PC-3 (cell line): ENCODE data around the gene CFP. TPM values are rescaled to one million over a fixed set of nuclear protein-coding genes. Genes with fewer than 3 reads are reported as not detected.

ENCODE experiments used
- ATAC-seq: fragments of 200-7000 bp; cut with Tn5 transposase; 2 replicates; pipeline ENCODE4 v1.9.1; 2020; ENCODE audit warnings: mild to moderate bottlenecking, moderate library complexity
- BruUV-seq: library from RNA; stranded (reverse); fragments of 400-500 nt; replicated peaks from 2 replicates; lab custom pipeline; 2021; lab: Mats Ljungman, UMichigan
- CTCF ChIA-PET: fragments of 300-600 bp; sonication (Branson Sonifier 250); formaldehyde crosslinking; loops from one replicate; lab custom pipeline; 2022; ENCODE audit warnings: antibody characterized with exemption; lab: Charles Lee
- POLR2A ChIA-PET: fragments of 300-600 bp; sonication (Branson Sonifier 250); formaldehyde crosslinking; loops from one replicate; lab custom pipeline; 2022; ENCODE audit warnings: antibody characterized with exemption; ENCODE audit not compliant: unreplicated experiment; lab: Charles Lee
- DNase-seq: peaks from one replicate; pipeline ENCODE4 v3.0.0-alpha.2; 2015
- H2AFZ ChIP-seq: fragments of 300-600 bp; sonication (generic); 2 replicates; pipeline ENCODE4 v1.6.0; 2016; ENCODE audit warnings: antibody characterized with exemption, low read length
- H3F3A ChIP-seq: fragments of 300-600 bp; sonication (generic); one replicate; pipeline ENCODE4 v1.6.0; 2017; ENCODE audit warnings: antibody characterized with exemption, low read length, control low read depth, mild to moderate bottlenecking; ENCODE audit not compliant: unreplicated experiment
- H3K27ac ChIP-seq: fragments of 300-600 bp; sonication (generic); 2 replicates; pipeline ENCODE4 v1.5.1; 2016; ENCODE audit warnings: mild to moderate bottlenecking, low read length
- H3K27me3 ChIP-seq: fragments of 300-600 bp; sonication (generic); 2 replicates; pipeline ENCODE4 v1.6.1; 2016; ENCODE audit warnings: low read length, mixed read lengths
- H3K36me3 ChIP-seq: fragments of 300-600 bp; sonication (generic); 2 replicates; pipeline ENCODE4 v1.6.1; 2016; ENCODE audit warnings: low read depth, mixed run types, low read length, mixed read lengths
- H3K4me1 ChIP-seq: fragments of 300-600 bp; sonication (generic); 2 replicates; pipeline ENCODE4 v1.5.1; 2016; ENCODE audit warnings: low read length; ENCODE audit not compliant: insufficient read depth
- H3K4me2 ChIP-seq: fragments of 300-600 bp; sonication (generic); 2 replicates; pipeline ENCODE4 v1.6.0; 2016; ENCODE audit warnings: low read length
- H3K4me3 ChIP-seq: fragments of 300-600 bp; sonication (generic); 2 replicates; pipeline ENCODE4 v1.5.1; 2016; ENCODE audit warnings: mild to moderate bottlenecking, low read length, mixed read lengths
- H3K79me2 ChIP-seq: fragments of 300-600 bp; sonication (generic); 2 replicates; pipeline ENCODE4 v1.6.1; 2017; ENCODE audit warnings: low read length, mixed read lengths
- H3K9ac ChIP-seq: fragments of 300-600 bp; sonication (generic); 2 replicates; pipeline ENCODE4 v1.6.0; 2016; ENCODE audit warnings: mild to moderate bottlenecking, low read length
- H3K9me2 ChIP-seq: fragments of 300-600 bp; sonication (generic); replicated peaks from 2 replicates; pipeline ENCODE4 v1.6.1; 2016; ENCODE audit warnings: mixed run types, low read length, mixed read lengths
- H3K9me3 ChIP-seq: fragments of 300-600 bp; sonication (generic); 2 replicates; pipeline ENCODE4 v1.6.1; 2016; ENCODE audit warnings: low read length, mixed read lengths
- H4K20me1 ChIP-seq: fragments of 300-600 bp; sonication (generic); 2 replicates; pipeline ENCODE4 v1.6.1; 2016; ENCODE audit warnings: low read length, mixed read lengths
- EZH2 ChIP-seq: fragments of 300-600 bp; sonication (generic); IDR thresholded peaks from one replicate; pipeline ENCODE4 v1.6.1; 2017; ENCODE audit warnings: antibody characterized with exemption, mild to moderate bottlenecking, low read length; ENCODE audit not compliant: unreplicated experiment
- EZH2phosphoT487 ChIP-seq: fragments of 300-600 bp; sonication (generic); IDR thresholded peaks from 2 replicates; pipeline ENCODE4 v1.6.1; 2018; ENCODE audit warnings: mild to moderate bottlenecking, antibody characterized with exemption, low read length, borderline replicate concordance
- intact Hi-C: fragments of 100-400 bp; cut with micrococcal nuclease; formaldehyde crosslinking; loops from 2 replicates; pipeline ENCODE4 v1.9.0; 2023
- total RNA-seq: library from RNA; depleted of rRNA; stranded (reverse); fragments of >200 nt; gene quantifications from 2 replicates; pipeline ENCODE4 v1.2.3, GENCODE V29; 2014
- TF ChIP-seq, protein P1 (sequence below): fragments of 300-600 bp; sonication (generic); conservative IDR thresholded peaks from 2 replicates; pipeline ENCODE4 v1.5.1; 2017; ENCODE audit warnings: antibody characterized with exemption, low read depth, mild to moderate bottlenecking, low read length

Gene CFP
- total RNA-seq, 1 experiment from 2014 or later, result 1.9 TPM

DNA sequence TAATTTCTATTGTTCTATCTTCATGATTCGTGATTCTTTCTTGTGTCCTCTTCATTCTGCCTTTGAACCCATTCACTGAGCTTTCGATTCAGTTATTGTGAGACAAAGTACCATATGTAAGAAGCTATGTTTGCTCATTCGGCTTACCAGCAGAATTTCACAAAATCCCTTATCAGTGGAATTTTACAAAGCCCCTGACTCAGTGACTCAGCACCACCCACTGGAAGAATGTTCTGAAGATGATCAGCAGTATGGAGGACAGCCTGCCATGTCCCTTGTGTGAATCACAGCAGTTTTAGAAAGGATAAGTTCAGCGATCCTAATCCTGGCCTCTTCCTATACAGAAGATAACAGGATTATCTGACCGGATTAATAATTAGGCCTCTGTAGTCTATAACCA is 35.0 kb upstream of the CFP start:
- Histone ChIP-seq H3K36me3 (no peaks in the 10 kb centered on the region), H3F3A (no peaks in the 10 kb centered on the region), H3K79me2 (no peaks in the 10 kb centered on the region), H3K4me2 (no peak overlapping the region), H3K27me3 (no peaks in the 10 kb centered on the region), H3K9me2 (no peaks in the 10 kb centered on the region), H3K4me1 (peaks cover 9% of the 10 kb centered on the region), H3K9me3 (no peaks in the 10 kb centered on the region), H3K9ac (no peak overlapping the region), H3K4me3 (no peak overlapping the region), H2AFZ (no peak overlapping the region), H4K20me1 (no peaks in the 10 kb centered on the region), H3K27ac (no peak overlapping the region)
- BruUV-seq, result no TSS peak
- ATAC-seq, result no peak
- CTCF ChIA-PET, result no interaction called here
- intact Hi-C loops, result no loop called here
- no peak for TF ChIP-seq EZH2
- TF ChIP-seq, protein P1, sequence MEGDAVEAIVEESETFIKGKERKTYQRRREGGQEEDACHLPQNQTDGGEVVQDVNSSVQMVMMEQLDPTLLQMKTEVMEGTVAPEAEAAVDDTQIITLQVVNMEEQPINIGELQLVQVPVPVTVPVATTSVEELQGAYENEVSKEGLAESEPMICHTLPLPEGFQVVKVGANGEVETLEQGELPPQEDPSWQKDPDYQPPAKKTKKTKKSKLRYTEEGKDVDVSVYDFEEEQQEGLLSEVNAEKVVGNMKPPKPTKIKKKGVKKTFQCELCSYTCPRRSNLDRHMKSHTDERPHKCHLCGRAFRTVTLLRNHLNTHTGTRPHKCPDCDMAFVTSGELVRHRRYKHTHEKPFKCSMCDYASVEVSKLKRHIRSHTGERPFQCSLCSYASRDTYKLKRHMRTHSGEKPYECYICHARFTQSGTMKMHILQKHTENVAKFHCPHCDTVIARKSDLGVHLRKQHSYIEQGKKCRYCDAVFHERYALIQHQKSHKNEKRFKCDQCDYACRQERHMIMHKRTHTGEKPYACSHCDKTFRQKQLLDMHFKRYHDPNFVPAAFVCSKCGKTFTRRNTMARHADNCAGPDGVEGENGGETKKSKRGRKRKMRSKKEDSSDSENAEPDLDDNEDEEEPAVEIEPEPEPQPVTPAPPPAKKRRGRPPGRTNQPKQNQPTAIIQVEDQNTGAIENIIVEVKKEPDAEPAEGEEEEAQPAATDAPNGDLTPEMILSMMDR, result no peak
- no peak for TF ChIP-seq EZH2phosphoT487
- no peak for DNase-seq
- POLR2A ChIA-PET, result no interaction called here

DNA sequence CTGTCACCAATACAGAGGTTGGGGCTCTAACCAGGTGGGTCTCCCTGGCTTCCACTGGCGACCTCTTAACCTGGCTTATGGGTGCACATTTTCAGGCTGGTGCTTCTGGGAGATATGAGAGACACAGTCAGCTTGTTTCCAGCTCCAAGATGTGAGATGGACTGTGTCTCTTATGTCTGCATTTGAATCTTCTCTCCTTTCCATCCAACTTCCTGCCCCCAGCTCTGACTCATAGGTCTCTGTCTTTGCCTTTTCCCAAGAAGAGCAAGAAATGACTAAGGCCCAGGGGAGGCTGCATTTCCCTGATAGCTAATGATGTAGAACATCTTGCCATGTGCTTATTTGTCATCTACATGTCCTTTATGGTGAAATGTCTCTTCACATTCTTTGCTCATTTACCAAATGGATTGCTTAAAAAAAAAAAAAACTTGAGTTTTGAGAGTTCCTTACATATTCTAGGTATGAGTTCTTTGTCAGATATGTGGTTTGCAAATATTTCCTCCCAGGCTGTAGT is 32.5 kb upstream of the CFP start:
- Histone ChIP-seq H3K4me3 (no peak overlapping the region), H3K9me2 (no peaks in the 10 kb centered on the region), H3K27me3 (no peaks in the 10 kb centered on the region), H3K4me1 (peaks cover 15% of the 10 kb centered on the region), H3K4me2 (0 out of 2 replicates have a peak overlapping the region, but pooled peaks have one; percentile 10), H2AFZ (no peak overlapping the region), H3K27ac (0 out of 2 replicates have a peak overlapping the region, but pooled peaks have one; percentile 9), H3K36me3 (no peaks in the 10 kb centered on the region), H3K79me2 (peaks cover 12% of the 10 kb centered on the region), H3K9ac (no peak overlapping the region), H3F3A (no peaks in the 10 kb centered on the region), H4K20me1 (no peaks in the 10 kb centered on the region), H3K9me3 (no peaks in the 10 kb centered on the region)
- intact Hi-C loops, result no loop called here
- TF ChIP-seq EZH2phosphoT487 (no peak), EZH2 (no peak)
- TF ChIP-seq, protein P1, result no peak
- BruUV-seq, result no TSS peak
- ATAC-seq, result peak; percentile 8; the same call in 1 of the 2 replicates
- ChIA-PET CTCF (no interaction called here), POLR2A (no interaction called here)
- DNase-seq, result peak; percentile 63

DNA sequence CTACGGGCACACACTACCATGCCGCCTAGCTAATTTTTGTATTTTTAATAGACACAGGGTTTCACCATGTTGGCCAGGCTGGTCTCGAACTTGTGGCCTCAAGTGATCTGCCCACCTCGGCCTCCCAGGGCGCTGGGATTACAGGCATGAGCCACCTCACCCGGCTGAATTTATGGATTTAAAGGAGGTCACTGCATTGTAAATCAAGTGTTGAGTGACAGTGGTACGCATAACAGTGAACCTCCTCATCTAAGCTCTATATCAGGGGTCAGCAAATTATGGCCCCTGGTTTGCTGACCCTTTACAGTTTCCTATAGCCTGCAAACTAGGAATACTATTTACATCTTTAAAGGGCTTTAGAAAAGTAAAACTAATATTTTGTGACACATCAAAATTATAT is 31.8 kb upstream of the CFP start:
- no peaks in the 10 kb centered on the region for H3F3A ChIP-seq
- no peaks in the 10 kb centered on the region for H3K9me3 ChIP-seq
- ATAC-seq, result no peak
- no peaks in the 10 kb centered on the region for H4K20me1 ChIP-seq
- H3K4me2 ChIP-seq, result no peak overlapping the region
- H3K4me3 ChIP-seq, result no peak overlapping the region
- ChIA-PET POLR2A (no interaction called here), CTCF (no interaction called here)
- intact Hi-C loops, result no loop called here
- BruUV-seq, result no TSS peak
- no peaks in the 10 kb centered on the region for H3K27me3 ChIP-seq
- no peaks in the 10 kb centered on the region for H3K9me2 ChIP-seq
- peaks cover 12% of the 10 kb centered on the region for H3K79me2 ChIP-seq
- H2AFZ ChIP-seq, result no peak overlapping the region
- H3K9ac ChIP-seq, result no peak overlapping the region
- peaks cover 15% of the 10 kb centered on the region for H3K4me1 ChIP-seq
- DNase-seq, result no peak
- no peak for TF ChIP-seq EZH2
- no peak for TF ChIP-seq EZH2phosphoT487
- TF ChIP-seq, protein P1, result no peak
- no peak overlapping the region for H3K27ac ChIP-seq
- H3K36me3 ChIP-seq, result peaks cover 6% of the 10 kb centered on the region; the same call in 1 of the 2 replicates
